GM21786 (cell line): ENCODE data around the gene NEURL4.

Experiments
- ATAC-seq: cut with Tn5 transposase; IDR thresholded peaks from one replicate; pipeline ENCODE4 v1.9.1; 2021; ENCODE audit not compliant: unreplicated experiment

NEURL4 gene

DNA sequence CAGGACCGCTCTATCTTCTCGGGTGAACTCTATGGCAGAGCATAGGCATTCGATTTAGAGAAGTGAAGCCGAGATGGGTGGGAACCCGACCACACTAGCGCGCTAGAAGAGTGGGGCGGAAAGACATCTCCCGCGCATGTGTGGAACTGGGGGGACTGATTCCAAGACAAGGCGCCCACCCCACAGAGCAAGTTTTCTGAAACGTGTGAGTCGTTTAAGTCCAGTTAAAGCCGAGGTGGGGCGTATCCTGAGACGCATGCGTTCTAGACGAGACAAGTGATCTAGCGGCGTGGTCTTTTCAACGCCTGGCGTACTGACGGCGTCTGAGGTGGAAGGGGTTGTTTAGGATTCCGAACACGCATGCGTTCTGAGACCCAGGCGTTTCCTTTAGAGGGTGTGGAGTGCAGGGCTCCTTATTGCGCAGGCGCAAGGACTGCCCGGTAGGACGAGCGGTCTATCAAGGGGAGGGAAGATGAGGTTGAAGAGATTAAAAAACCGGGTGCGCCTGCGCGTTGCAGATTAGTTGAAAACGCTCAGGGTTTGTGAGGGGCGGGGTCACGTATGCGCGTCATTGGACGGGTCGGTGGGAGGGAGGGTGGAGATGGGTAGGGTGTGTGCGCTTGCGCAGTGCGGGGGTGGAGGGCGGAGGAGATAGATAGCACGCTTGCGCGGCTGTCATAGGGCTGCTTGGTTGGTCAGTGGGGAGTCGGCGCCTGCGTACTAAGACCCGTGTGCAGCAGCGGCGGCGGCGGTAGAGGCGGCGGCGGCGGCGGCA is 22.0 kb downstream of the NEURL4 start, which contains the start of gene EIF5A:
TSS of gene EIF5A (plus strand) at position 718 of the 775 bp plus-strand sequence. CDS start 2,008 bp downstream, outside the sequence.
- ATAC-seq: peak; percentile 67

DNA sequence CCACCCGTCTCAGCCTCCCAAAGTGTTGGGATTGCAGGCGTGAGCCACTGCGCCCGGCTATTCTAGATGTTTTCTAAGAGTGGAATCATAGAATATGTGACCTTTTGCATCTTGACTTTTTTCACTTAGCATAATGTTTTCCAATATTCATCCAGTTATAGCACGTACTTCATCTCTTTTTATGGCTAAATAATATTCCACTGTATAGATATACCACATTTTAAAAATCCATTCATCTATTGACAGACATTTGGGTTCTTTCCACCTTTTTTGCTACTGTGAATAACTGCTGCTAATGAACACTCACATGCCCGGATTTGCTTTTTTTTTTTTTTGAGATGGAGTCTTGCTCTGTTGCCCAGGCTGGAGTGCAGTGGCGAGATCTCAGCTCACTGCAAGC is 25.0 kb downstream of the NEURL4 start:
- no peak for ATAC-seq

DNA sequence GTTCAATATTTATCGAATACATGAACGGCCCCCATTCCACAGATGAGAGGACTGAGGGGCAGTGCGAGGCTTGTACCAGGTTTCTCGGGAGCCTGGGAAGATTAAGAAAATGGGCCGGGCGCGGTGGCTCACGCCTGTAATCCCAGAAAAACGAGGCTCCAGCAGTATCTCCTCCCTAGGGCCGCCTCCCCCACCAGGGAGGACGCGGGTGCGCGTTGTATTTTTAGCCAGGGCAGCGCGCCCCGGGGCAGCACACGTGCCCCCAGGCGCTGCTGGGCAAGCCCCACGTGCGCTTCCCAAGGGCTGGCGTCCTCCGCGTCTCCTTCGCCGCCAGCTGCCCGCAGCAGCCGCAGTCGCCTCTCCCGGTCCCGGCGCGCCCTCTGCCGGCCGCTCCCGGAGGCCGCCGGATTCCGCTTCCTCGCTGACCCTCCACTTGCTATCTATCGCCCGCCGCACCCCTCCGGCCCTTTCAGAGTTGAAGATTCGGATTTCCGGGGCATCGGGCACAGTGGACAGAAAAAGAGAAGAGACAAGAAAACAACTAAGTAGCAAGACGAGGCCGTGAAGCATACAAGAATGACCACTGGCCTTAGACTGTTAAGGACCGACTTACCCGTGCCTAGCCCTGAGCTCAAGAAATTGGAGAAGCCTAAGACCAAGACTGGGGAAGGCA is 32.8 kb downstream of the NEURL4 start:
- ATAC-seq: no peak

DNA sequence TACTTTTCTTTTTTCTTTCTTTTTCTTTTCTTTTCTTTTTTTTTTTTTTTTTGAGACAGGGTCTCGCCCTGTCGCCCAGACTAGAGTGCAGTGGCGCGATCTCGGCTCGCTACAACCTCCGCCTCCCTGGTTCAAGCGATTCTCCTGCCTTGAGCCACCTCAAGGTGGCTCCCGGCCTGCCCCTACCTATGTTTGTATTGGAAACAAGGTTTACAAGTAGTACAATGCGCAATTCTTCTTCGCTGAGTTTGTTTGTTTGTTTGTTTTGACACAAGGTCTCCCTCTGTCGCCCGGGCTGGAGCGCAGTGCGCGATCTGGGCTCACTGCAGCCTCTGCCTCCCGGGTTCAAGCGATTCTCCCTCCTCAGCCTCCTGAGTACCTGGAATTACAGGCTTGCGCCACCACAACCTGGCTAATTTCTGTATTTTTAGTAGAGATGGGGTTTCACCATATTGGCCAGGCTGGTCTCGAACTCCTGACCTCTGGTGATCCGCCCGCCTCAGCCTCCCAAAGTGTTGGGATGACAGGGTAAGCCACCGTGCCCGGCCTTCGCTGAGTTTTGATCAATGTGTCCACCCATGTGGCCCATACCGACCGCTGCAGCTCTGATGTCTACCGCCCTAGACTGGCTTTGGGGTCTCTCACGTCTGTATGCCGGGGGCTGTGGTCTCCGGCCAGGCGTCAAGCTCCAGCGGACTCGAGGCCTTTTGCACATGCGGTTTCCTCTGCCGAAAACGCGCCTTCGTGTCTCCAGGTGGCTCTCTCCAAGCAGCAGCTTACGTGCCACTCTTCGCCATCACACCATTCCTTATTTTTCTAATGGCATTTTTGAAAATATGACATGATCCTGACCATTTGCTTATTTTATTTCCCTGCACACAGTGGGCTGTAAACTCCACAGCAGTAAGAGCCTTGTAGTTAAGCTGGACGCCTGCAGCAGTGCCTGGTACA is 33.6 kb downstream of the NEURL4 start:
- no peak for ATAC-seq

DNA sequence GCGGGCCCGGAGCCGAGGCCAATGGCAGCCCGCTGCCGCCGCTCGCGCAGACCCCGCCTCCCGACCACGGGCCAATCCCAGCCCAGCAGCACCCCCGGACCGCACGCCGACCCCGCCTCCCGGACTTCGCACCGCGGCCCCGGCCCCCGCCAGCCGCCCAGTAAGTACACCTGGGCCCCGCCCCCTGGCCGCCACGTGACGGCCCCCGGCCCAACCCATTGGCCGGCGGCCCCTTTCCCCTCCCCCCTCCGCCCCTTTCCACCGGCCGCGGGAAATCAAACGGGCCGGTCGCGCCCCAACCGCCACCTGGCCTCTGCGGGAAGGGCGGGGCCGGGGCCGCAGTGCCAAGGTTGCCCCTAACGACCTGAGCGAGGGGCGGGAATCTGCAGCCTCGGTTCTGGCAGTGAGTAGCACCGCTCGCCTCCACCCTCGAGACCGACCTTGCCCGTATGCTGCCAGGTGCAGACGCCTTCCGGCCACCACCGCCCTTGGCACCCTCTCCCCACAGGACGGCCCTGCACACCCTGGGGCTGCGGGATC is 34.5 kb downstream of the NEURL4 start, which contains the start of gene YBX2:
TSS of gene YBX2 (minus strand) at position 26 of the 540 bp plus-strand sequence. CDS start 139 bp downstream, outside the sequence.
- no peak for ATAC-seq

DNA sequence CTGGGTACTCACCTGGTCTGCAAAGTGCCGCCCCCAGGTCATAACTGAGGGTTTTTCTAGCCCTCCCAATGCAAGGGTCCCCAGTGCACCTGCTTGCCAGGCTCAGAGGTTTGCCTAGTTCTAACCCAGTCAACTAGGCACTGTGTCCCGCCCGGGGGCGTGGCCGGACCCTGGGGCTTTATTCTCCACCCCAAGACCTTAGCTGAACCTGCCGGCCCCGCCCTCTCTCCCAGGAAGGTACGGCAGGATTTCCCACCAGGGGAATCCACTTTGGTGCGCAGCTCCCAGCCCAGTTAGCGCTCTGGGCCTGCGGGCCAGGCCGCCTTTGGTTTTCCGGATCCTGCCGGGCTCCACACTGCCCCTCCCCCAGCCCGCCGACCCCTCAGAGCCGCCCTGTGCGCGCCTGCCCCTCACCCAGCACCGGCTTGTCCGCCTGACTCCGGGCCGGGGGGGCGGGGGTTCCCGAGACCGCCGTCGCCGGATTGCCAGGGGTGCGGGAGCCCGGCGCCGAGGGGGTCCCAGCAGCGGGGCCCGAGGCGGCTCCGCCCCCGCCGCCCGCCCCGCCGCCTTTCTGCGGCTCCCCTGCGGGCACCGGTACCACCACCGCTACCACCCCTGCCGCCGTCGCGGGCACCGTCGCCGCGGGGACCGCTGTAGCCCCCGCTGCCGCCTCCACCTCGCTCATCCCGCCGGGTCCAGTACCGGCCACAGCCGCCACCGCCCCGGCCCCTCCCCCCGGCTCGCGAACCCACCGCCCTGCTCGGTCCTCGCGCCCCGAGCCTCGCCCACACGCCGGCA is 35.1 kb downstream of the NEURL4 start:
- no peak for ATAC-seq

DNA sequence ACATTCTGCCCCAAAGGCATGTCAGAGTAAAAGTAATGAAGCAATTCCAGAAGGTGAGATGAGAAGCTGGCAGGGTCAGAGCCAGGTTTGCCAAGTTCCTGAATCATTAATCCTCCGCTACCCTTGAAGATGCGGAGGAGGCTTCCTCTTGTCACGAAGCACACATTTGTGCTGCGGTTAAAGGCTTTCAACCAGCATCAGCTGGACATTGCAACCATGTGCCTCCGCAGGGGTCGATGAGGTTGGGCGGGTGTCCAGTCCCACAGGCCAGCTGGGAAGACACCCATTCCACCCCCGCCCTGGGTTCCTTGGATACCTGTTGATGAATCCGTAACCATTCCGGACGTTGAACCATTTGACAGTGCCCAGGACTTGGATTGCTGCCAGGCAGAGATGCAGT is 36.0 kb downstream of the NEURL4 start:
- no peak for ATAC-seq

DNA sequence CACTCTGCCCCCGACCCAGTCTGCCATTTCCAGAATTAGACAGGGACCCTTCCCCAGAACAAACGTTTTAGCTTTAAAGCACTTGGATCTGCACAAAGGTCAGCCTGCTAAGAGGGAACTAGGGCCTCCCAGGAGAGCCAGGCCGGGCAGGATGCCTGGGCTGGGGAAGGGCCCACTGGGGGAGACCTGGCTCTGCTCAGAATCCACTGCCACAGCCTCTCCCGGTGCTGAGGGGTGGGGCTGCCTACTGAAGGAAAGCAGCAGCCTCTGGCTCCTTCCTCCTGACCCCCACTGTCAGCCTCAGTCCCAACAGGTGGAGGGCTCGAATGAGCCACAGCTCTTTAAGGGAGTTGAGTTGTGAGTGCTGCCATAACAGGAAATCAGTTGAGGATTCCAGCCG is 36.4 kb downstream of the NEURL4 start:
- ATAC-seq: no peak

DNA sequence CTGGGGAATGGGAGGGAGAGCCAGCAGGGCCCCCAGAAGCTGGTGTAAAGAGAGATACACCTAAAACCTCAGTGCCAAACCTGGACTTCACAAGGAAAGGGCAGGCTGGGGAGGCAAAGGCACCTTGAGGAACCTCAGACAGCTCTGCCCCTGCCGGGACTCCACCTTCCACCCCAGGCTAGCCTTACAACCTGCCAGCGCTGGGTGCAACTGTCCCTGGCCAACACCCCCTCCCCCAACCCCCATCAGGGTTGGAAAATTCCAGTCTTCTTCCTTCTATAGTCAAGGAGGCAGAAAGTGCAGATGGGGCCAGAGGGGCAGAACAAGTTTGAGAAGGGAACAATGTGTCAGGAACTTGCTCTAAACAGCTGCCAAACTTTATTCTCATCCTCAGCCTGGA is 36.9 kb downstream of the NEURL4 start:
- ATAC-seq: no peak

DNA sequence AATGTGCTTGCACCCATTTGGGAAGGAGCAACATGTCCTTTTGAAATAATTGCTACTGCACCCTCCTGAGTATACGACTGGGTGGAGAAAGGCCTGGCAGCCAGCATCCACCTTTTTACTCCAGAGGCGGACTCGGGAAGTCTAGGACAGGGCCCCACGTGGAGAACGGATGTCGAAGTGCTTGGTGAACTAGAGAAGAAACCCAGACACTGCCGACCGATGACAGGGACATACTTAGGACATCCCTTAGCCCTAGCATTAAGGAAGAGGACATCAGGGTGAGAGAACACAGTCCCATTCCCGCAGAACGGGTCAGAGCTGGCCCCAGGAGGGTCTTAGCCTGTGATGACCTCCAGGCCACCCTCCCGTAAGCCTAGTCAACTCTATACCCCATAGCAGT is 38.5 kb downstream of the NEURL4 start:
- ATAC-seq: no peak

DNA sequence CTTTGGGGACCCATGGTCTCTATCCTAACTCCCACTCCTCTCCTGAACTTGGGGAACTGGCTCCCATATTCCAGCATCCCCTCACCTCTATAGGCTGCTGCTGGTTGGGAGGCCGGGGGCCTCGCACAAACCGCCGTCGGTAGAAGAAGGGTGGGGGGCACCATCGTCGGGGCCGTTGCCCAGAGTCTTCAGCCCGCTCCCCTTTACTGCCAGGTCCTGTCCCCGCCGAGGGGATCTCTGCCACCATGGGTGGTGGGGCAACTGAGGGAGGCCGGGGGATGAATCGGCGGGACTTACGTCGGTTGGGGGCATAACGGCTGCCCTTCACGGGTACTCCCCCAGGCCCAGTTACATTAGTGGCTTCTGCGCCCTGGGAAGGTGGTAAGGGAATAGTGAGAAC is 39.0 kb downstream of the NEURL4 start:
- ATAC-seq: no peak

DNA sequence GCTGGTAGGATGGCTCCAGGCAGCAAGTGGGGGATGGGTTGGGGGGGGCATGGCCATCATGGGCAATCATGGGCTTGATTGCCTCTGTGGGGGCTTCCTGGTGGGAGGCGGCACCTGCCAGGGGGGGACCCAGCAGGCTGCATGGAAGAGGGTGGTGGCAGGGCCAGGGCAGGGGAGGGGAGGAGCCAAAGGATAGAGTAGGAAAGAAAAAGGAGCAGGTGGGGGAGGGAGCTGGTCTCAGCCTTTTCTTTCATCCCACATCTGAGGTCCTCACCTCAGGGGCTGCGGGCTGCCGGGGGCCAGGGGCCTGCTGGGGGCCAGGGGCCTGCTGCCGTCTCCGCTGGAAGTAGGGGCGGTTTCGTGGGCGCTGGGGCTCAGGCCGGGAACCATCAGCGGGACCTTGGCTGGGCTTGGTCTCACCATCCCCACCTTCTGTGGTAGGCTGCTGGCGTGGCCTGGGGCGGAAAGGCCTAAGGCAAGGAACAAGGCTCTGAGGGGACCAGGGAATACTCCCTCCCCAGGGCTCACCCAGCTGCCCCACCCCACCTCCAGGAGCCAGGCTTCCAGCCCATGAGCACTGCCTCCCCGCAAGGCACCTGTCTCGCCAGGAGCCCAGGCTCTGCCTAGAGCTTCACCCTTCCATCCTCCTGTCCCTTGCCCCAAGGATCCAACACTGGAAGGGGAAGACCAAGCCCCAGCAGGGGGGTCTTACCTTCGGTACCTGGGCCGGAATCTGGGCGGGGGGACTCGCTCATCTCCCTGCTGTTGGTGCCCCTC is 39.7 kb downstream of the NEURL4 start:
- ATAC-seq: no peak

DNA sequence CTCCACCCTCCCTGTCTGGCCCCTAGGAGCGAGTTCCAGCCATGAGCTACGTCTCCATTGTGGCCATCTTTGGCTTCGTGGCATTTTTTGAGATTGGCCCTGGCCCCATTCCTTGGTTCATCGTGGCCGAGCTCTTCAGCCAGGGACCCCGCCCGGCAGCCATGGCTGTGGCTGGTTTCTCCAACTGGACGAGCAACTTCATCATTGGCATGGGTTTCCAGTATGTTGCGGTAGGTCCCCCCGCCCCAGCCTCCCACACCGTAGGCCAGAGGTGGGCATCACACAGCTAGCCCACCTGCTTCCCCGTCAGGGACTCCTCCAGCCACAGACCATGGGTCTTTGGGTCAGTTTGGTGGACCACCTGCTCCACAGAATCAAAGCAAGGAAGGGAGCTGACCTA is 43.5 kb downstream of the NEURL4 start:
- no peak for ATAC-seq

DNA sequence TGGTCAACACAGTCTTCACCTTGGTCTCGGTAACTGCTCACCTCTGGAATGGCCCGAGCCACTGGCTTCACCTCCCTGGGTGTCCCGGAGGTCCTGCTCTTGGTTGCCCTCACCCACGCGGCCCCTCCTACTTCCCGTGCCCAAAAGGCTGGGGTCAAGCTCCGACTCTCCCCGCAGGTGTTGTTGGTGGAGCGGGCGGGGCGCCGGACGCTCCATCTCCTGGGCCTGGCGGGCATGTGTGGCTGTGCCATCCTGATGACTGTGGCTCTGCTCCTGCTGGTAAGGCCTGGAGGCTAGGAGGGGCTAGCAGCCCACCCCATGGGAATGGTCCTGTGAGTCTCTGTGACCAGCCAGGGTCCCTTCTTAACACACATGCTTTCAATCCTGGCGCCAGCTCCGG is 44.2 kb downstream of the NEURL4 start:
- no peak for ATAC-seq

DNA sequence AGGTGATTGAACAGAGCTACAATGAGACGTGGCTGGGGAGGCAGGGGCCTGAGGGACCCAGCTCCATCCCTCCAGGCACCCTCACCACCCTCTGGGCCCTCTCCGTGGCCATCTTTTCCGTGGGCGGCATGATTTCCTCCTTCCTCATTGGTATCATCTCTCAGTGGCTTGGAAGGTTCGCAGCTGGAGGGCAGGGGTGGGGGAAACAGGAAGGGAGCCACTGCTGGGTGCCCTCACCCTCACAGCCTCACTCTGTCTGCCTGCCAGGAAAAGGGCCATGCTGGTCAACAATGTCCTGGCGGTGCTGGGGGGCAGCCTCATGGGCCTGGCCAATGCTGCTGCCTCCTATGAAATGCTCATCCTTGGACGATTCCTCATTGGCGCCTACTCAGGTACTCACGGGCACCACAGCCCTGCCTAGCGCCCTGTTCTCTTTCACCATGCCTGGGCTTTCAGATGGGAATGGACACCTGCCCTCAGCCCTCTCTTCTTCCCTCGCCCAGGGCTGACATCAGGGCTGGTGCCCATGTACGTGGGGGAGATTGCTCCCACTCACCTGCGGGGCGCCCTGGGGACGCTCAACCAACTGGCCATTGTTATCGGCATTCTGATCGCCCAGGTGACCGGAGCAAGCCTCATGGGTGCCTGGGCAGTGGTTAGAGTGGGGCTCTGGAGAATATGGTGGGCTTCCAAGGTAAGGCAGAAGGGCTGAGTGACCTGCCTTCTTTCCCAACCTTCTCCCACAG is 45.5 kb downstream of the NEURL4 start:
- no peak for ATAC-seq

DNA sequence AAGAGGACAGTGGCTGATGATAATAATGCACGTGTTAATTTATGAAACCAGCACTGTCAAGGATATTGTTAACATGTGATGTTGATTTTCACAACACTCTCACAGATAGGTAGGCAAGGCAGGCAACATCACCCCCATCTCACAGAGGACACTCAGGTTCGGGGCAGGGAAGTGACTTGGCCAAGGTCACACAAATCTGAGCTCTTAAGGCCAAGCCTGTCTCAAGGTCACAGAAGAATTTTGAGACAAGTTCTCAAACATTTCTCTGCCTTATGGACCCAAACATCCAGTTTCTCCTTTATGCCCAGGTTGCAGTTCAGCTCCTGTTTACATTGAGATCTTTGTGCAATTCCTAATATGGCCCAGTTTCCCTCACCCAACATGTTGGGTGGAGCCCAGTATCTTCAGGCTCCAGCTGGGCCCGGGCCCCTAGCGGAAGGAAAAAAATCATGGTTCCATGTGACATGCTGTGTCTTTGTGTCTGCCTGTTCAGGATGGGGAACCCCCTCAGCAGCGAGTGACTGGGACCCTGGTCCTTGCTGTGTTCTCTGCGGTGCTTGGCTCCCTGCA is 46.3 kb downstream of the NEURL4 start:
- no peak for ATAC-seq

DNA sequence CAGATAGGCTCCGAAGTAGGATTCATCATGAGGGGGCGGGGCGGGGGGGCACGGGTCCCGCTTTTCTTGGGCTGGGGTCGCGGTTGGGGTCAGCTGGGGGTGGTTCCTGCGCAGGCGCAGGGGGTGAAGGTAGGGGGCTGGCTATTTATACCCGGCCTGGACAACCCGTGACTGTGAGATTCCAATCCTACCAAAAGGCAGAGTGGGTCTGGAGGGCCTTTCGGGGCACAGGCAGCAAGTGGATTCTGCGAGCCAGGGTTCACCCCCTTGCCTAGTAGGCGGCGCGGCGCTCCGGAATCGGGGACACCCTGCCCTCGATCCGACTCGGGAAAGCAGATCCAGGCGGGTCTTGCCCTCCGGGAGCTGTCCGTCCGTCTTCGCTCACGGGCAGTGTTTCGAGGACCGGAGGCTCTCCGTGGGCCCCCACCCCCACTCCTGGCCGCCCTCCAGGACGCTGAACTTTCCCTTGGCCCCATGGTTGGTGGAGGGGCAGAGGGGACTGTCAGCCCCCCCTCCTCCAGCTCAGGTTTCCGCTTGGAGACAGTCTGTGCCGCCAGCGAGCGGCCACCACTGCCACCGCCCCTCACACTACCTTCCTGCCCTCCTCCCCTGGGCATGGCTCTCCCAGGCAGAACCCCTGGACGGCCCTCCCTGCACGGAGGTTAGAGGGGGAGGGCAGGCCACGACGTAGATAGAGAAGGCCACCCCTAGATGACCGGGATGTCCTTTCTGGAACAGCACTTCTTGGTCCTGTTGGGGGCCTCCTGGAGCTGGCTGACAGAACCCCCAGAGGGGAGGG is 47.0 kb downstream of the NEURL4 start:
- ATAC-seq: no peak
